Mucosa of descending colon (tissue), 3 donors: ENCODE data around the gene SLC38A3. TPM values are rescaled to one million over a fixed set of nuclear protein-coding genes. Genes with fewer than 3 reads are reported as not detected.

ENCODE experiments used
- ATAC-seq: fragments of 200-7000 bp; cut with Tn5 transposase; one replicate; pipeline ENCODE4 v1.9.1; 2020; ENCODE audit warnings: mild to moderate bottlenecking, moderate library complexity
- DNase-seq, 3 donors: peaks; one replicate each; pipeline ENCODE4 v3.0.0-alpha.2; 2020
- H3K36me3 ChIP-seq: fragments of 200-600 bp; one replicate; pipeline ENCODE4 v1.8.0; 2021; ENCODE audit warnings: low read depth, mild to moderate bottlenecking
- H3K4me1 ChIP-seq: fragments of 200-600 bp; one replicate; pipeline ENCODE4 v1.8.0; 2021; ENCODE audit warnings: low read depth, mild to moderate bottlenecking
- H3K4me3 ChIP-seq: fragments of 200-600 bp; one replicate; pipeline ENCODE4 v1.8.0; 2021; ENCODE audit warnings: mild to moderate bottlenecking
- H3K9me3 ChIP-seq: fragments of 200-600 bp; one replicate; pipeline ENCODE4 v1.8.0; 2021; ENCODE audit warnings: mild to moderate bottlenecking
- intact Hi-C, 2 donors: fragments of 100-400 bp; cut with DNase I in 1 of 2; cut with micrococcal nuclease in 1 of 2; formaldehyde crosslinking; loops; one replicate each; pipeline versions ENCODE4 v1.11.0 to v1.11.1; 2022; cut with DNase I, micrococcal nuclease
- total RNA-seq, 3 donors: library from RNA; stranded (reverse); fragmentation: NEBNext Ultra II Directional in 2 of 3; extraction: Animal tissue kit (Norgen Biotek cat#: 25700) in 2 of 3; gene quantifications; one replicate each; pipeline versions ENCODE4 v1.2.1 to v1.2.4, GENCODE V29; 2021 to 2023
- TF ChIP-seq, protein P1 (sequence below): fragments of 200-600 bp; IDR thresholded peaks from one replicate; pipeline ENCODE4 v1.8.0; 2022; ENCODE audit warnings: antibody characterized with exemption, mild to moderate bottlenecking
- donor health status: DM: no; HTN: no; CAD: no; lungs with moderate emphysema.
- donor health status: DM: no; HTN: no; CAD: no.
- donor health status: DM: no; HTN: yes; CAD: no.

SLC38A3 gene
- total RNA-seq, 3 donors from 2014 or later = 0.29 to 0.32 TPM; not detected in 1

DNA sequence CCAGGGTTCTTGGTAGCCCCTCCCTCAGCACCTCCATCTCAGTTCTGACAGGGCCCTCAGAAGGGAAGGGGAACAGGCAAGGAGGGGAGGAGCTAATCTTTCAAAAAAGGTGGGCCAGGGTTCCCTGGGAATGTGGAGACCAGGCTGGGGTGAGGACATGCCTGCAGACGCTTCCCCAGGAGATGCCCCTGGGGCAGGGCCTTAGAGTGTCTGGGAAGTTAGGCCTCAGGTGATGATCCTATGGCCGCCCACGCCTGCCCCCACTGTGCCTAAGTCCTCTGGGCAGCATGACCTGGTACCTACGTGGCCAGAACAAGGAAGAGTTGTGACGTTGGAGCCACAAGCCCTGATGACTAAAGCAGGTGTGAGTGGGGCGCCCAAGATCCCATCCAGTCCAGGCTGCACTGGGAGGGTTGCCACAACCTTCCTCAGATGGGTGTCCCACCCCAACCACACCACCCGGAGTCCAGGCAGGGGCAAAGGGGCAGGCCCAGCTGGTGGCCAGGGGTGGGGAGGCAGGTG is 60.0 kb downstream of the SLC38A3 start:
- Histone ChIP-seq H3K9me3 (no peaks in the 10 kb centered on the region), H3K4me3 (no peak overlapping the region), H3K36me3 (no peaks in the 10 kb centered on the region), H3K4me1 (peaks cover 40% of the 10 kb centered on the region)
- DNase-seq (peak in 1 of 3 donors; percentile 58), ATAC-seq (peak; percentile 5)
- intact Hi-C loops = no loop called here
- TF ChIP-seq, protein P1, sequence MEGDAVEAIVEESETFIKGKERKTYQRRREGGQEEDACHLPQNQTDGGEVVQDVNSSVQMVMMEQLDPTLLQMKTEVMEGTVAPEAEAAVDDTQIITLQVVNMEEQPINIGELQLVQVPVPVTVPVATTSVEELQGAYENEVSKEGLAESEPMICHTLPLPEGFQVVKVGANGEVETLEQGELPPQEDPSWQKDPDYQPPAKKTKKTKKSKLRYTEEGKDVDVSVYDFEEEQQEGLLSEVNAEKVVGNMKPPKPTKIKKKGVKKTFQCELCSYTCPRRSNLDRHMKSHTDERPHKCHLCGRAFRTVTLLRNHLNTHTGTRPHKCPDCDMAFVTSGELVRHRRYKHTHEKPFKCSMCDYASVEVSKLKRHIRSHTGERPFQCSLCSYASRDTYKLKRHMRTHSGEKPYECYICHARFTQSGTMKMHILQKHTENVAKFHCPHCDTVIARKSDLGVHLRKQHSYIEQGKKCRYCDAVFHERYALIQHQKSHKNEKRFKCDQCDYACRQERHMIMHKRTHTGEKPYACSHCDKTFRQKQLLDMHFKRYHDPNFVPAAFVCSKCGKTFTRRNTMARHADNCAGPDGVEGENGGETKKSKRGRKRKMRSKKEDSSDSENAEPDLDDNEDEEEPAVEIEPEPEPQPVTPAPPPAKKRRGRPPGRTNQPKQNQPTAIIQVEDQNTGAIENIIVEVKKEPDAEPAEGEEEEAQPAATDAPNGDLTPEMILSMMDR = no peak

DNA sequence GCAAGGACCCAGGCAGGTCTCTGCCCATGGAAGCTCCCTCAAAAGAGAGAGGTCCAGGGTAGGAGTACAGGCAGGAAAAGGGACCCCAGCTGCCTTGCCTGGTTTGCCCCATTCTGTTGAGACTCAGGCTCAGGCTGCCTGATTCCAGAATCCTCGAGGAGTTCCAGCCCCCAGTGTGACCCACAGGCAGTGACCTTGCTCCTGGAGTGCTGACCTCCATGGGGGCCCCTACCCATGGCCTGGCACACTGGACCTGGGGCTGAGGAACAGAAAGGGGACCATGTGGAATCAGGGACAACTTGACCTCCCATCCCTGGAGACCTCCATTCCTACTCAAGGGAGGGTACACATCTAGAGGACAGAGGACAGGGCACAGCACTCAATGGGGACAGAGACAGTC is 60.5 kb downstream of the SLC38A3 start:
- Histone ChIP-seq H3K4me3 (no peak overlapping the region), H3K36me3 (no peaks in the 10 kb centered on the region), H3K4me1 (peaks cover 41% of the 10 kb centered on the region), H3K9me3 (no peaks in the 10 kb centered on the region)
- TF ChIP-seq, protein P1 = no peak
- DNase-seq = no peak
- intact Hi-C loops = no loop called here
- ATAC-seq = no peak

DNA sequence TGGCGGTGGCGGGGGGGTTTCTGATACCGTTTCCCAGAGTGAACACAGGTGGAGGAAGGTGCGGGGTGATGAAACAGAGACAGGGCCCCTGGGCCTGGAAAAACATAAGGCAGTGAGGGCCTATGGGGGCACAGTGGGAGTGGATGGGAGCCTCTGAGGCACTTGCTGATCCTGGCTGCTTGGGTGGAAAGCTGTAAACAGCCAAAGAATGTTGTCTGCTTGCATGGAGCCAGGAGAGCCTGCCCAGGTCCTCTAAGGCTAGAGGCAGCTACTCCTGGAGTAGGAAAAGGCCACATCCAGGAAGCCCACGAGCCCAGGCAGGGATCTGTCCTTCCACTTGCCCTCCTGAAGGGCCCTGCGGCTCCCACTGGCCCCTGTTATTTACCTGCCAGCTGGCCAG is 60.9 kb downstream of the SLC38A3 start:
- no peaks in the 10 kb centered on the region for H3K36me3 ChIP-seq
- ATAC-seq = no peak
- no peaks in the 10 kb centered on the region for H3K9me3 ChIP-seq
- intact Hi-C loops = no loop called here
- DNase-seq = no peak
- peaks cover 39% of the 10 kb centered on the region for H3K4me1 ChIP-seq
- TF ChIP-seq, protein P1 = no peak
- H3K4me3 ChIP-seq = no peak overlapping the region

DNA sequence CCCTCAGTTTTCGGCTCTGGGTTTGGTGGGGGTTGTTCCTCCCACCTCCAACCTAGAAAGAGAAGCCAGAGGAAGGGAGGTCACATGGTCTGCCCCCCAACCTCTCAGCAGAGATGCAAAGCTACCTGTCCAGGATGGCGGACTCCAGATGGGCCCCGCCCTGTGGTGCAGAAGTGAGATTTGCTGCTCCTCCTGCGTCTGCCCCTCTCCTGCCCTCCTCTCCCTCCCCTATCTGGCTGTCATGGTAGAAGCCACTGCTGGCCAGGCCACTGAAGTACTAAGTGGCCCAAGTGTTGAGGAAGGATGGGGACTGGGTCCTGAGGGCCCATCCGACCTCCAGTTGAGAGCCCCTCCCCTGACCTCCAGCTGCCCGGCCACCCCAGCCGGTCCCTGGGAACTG is 61.8 kb downstream of the SLC38A3 start:
- Histone ChIP-seq H3K4me3 (peak overlapping the region; percentile 7), H3K36me3 (no peaks in the 10 kb centered on the region), H3K4me1 (peaks cover 45% of the 10 kb centered on the region), H3K9me3 (no peaks in the 10 kb centered on the region)
- ATAC-seq (no peak), DNase-seq (peak in 2 of 3 donors; percentile 53 to 60)
- intact Hi-C loops = no loop called here
- TF ChIP-seq, protein P1 = no peak

GRCh38 chr3:50267280-50267913 is 62.3 kb downstream of the SLC38A3 start:
- H3K9me3 ChIP-seq = no peaks in the 10 kb centered on the region
- DNase-seq (peak; percentile 84 to 87 (median 85)), ATAC-seq (peak; percentile 63)
- intact Hi-C loops = no loop called here
- H3K4me3 ChIP-seq = peak overlapping the region; percentile 7
- H3K36me3 ChIP-seq = no peaks in the 10 kb centered on the region
- TF ChIP-seq, protein P1 = no peak
- H3K4me1 ChIP-seq = peaks cover 45% of the 10 kb centered on the region
